ENCODE measurements around the gene CCIN.
"Not testable (repeated sequence)": the region's sequence is repeated elsewhere in the genome, so short reads cannot be mapped to it uniquely, and the experiment has no call there.

CCIN gene

DNA sequence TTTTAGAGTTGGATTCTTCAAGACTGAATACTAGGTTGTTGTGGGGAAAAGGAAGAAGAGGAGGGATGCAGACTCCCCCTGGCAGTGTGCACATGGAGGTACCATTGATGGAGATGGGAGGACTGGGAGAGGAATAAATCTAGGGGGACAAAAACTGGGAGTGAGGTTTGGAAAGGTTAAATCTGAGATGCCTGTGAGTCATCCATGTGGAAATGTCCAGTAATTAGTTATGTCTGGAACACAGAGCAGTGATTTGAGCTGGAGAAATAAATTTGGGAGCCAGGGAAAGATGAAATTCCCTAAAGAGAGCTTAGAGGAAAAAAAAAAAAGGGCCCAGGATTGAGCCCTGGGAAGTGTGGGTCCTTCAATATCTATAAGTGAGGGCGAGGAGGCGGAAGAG lies 8.0 kb upstream of the CCIN start:
- no peak for DNase-seq

DNA sequence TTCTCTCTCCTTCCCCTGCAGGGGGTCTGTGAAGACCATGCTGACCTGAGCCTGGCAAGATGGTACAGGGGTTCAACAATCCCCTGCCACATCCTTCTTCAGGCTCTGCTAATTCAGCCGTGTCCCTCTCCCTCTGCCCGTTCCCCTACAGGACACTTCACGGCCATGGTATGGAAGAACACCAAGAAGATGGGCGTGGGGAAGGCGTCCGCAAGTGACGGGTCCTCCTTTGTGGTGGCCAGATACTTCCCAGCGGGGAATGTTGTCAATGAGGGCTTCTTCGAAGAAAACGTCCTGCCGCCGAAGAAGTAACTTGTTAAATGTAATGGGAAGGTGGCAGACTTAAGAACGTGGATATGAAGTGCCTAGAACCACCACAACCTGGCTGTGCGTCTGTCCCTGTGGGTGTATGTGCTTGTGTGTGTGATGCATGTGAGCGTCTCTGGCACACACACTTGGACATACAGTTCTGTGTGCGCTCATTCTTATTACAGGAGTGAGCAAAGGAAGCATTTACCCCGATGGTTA lies 6.9 kb upstream of the CCIN start:
- no peak for DNase-seq

DNA sequence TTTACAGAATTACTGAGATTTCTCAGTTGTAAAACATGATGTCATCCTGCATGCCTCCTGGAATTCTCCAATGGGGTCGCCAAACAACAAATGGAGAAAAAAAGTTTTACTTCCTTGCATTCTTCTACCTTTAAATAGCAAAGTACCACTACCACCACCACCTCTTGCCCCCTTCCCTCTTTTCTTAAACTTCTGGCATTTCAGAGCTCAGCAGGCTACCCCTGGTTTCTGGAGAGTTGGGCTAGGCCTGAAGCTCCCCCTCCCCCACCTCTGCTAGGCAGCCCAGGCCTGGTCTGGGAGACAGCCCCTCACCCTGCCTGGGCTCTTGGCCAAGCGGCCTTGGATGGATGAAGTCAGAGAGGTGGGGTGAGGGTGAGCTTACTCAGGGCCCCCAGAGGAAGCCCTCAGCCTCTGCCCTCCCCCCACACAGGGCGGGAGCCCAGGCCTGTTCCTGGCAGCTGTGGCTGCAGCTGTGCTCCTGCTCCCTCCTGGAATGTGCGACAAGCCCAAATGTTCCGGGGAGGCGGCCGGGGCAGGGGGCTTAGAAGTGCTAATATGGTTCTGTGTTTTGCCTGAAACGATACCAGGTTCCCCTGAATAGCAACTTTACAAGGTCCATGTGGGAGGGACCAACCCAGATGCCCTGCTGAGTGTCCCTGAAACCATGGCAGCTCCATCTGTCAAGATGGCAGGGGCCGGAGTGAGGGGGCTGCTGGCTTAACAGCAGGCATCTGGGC lies 6.0 kb upstream of the CCIN start:
- DNase-seq, result no peak

DNA sequence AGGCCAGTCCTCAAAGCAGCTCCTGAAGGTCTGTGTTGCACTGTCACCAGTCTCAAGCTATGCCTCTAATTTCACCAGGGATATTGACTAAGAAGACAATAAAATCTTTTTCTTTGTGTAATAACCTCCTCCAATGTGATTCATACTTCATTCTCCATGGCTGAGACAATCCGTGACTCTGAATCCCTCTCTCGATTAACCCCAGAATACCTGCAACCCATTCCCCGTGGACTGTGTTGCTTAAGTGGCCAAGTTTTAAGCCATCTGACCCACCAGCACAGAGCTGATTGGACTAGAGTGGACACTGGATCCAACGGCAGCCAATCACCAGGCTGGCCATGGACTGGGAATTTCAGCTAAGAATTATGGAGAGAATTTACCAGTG lies 5.4 kb upstream of the CCIN start:
- DNase-seq, result no peak

DNA sequence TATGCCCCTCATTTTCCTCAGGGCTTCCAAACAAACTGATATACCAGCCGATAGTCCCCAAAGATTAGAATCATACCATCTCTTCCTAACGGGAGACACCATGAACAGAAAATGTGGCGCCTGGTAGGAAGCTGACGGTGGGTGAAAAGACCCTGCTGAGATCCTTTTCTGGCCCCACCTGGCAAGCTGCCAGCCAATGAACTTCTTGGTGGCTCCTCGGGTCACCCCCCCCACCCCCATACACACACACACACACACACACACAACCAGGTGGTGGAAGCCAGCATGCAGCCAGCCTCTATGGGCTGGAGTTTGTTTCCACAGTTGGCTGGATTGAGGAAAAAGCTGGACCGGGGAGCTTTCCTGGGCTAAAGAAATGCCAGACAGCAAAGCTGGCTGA lies 4.8 kb upstream of the CCIN start:
- no peak for DNase-seq

DNA sequence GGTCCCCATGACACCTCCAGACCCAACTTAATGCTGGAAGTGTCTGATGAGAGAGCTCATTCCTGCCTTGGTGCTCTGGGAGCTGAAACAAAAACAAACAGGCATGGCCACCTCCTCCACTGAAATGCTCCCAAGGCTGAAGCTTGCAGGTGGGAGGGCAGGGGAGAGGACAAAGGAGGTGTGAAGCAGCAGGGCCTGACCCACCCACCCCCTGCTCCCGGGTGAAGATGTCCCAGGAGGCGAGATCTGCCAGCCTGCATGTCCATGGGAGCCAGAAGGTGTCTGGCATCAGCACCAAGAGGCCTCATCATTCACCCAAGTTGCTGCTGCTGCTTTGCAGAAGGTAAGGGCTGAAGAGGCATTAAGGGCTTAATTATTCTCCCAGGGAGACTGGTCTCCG lies 4.2 kb upstream of the CCIN start:
- DNase-seq, result no peak

DNA sequence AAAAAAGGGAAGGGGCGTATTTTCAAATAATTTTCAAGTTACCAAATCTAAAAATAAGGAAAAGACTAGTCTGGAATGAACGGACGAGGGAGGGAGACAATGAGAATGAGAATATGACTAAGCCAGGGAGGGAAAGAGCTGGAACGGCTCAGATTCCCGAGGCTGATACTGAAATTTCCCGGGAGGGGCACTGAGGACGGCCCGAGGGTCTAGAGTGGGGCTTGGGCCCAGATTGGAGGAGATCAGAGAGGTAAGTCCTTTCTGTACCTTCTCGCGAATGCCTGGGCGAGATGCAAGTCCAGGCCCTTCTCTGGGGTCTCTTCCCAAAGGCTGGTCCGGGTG lies 3.4 kb upstream of the CCIN start:
- DNase-seq, result no peak

DNA sequence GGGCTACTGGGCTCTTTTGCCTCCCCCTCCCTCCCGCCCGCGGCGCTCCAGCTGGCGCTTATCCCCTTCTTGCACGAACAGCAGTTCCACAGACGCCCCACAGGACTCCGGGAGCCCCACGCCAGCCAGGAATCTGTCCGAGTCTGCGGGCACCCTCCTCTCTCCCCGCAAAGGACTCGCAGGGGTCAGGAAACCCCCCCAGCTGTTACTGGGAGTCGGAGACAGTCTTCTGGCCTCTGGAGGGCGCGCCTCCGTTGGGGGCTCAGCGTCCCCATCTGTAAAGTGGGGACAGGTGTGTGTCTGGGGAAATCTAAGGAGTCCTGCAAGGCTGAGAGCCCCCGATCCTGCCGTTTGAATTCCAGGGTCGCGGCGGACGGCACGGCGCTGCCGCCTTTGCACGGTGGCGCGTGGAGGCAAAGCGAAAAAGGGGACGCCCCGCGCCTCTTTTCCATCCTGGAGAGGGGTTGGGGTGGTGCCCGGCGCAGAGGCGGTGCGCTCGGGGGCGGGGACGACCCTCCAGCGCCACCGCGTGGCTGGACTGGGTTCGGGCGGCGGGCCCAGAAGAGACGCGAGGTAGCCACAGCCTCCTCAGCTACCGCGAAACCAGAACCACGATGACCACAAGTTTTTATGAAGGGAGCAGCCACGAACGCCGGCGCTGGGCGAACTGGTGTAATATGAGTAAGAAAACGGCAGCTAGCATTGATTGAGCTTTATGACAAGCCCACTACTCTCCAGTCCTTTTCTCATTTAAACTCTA lies 2.8 kb upstream of the CCIN start:
- DNase-seq, result peak; percentile 74

DNA sequence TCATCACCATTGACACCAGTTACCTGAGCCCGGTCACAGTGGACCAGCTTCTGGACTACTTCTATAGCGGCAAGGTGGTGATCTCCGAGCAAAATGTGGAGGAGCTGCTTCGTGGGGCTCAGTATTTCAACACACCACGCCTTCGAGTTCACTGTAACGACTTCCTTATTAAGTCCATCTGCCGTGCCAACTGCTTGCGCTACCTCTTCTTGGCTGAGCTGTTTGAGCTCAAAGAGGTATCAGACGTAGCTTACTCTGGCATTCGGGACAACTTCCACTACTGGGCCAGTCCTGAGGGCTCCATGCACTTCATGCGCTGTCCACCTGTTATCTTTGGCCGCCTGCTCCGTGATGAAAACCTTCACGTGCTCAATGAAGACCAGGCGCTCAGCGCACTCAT lies 520 bp downstream of the CCIN start:
- DNase-seq, result no peak

DNA sequence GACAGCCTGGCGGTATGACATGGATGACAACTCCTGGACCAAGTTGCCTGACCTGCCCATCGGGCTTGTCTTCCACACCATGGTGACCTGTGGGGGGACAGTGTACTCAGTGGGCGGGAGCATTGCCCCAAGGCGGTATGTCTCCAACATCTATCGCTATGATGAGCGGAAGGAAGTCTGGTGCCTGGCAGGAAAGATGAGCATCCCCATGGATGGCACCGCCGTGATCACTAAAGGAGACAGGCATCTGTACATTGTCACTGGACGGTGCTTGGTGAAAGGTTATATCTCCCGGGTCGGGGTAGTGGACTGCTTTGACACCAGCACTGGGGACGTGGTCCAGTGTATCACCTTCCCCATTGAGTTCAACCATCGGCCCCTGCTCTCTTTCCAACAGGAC lies 1.3 kb downstream of the CCIN start:
- DNase-seq, result no peak

DNA sequence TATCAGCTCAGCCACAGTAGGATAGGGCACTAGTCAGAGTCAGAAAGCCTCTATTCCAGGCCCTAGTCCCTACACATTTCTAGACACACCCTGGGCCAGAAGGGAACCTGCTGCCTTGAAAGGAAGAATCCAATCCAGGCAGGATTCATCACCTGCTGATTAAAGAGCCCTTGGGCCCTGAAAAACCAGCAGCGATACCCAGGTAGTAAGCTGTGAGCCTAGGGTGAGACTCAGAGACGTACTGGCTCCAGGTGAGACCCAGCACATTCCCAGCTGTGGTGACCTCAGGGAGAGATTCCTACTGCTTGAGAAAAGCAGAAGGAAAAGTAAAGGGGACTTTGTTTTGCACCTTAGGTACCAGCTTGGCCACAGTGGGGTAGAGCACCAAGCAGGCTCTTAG lies 4.7 kb downstream of the CCIN start:
- no peak for DNase-seq

DNA sequence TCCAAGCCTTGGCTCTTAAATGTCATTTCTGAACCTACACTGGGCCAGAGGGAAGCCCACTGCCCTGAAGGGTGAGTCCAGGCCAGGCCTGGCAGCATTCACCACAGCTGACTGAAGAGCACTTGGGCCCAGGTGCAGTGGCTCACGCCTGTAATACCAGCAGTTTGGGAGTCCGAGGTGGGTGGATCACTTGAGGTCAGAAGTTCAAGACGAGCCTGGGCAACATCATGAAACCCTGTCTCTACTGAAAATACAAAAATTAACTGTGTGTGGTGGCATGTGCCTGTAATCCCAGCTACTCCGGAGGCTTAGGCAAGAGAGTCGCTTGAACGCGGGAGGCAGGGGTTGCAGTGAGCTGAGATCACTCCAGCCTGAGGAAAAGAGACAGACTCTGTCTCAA lies 5.1 kb downstream of the CCIN start:
- DNase-seq, result no peak

DNA sequence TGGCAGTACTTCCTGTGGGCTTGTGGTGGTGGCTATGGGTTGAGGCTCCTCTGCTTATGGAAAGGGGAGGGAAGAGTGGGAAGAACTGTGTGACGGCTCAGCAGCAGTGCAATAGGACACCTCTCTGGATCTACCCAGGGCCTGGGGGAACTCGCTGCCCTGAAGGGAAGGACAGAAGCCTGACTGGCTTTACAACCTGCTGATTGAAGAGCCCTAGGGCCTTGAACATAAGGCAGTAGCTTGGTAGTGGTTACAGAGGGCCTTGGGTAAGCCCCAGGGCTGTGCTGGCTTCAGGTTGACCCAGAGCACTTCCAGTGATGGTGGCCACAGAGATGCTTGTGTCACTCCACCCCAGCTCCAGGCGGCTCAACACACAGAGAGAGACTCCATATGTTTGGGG lies 5.5 kb downstream of the CCIN start:
- no peak for DNase-seq

DNA sequence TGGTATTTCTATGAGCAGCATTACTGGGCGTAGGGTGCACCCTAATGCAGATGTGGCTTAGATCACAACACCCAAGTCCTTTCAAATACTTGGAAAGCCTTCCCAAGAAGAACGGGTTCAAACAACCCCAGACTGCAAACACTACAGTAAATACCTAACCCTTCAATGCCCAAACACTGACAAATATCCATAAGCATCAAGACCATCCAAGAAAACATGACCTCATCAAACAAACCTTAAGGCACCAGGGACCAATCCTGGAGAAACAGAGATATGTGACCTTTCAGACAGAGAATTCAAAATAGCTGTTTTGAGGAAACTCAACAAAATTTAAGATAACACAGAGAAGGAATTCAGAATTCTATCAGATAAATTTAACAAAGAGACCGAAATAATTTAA lies 6.0 kb downstream of the CCIN start:
- not testable (repeated sequence) for DNase-seq

DNA sequence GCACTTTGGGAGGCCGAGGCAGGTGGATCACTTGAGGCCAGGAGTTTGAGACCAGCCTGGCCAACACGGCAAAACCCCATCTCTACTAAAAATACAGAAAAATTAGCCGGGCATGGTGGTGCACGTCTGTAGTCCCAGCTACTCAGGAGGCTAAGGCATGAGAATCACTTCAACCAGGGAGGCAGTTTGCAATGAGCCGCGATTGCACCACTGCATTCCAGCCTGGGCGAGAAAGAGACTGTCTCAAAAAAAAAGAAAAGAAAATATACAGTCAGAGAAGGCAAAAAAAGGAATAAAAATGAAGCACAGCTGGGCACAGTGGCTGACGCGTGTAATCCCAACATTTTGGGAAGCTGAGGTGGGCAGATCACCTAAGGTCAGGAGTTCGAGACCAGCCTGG lies 7.3 kb downstream of the CCIN start:
- DNase-seq, result not testable (repeated sequence)

DNA sequence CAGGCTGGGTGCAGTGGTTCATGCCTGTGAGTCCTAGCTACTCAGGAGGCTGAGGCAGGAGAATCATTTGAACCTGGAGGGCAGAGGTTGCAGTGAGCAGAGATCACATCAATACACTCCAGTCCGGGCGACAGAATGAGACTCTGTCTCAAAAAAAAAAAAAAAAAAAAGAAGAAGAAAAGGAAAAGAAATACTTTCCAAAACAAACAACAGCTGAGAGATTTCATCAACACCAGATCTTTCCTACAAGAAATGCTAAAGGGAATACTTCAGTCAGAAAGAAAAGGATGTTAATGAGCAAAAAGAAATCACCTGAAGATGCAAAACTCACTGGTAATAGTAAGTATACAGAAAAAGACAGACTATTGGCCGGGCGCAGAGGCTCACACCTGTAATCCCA lies 8.4 kb downstream of the CCIN start:
- no peak for DNase-seq

DNA sequence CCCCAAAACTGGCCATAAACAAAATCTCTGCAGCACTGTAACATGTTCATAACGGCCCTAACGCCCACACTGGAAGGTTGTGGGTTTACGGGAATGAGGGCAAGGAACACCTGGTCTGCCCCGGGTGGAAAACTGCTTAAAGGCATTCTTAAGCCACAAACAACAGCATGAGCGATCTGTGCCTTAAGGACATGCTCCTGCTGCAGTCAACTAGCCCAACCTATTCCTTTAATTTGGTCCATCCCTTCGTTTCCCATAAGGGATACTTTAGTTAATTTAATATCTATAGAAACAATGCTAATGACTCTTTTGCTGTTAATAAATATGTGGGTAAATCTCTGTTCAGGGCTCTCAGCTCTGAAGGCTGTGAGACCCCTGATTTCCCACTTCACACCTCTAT lies 11.1 kb downstream of the CCIN start:
- not testable (repeated sequence) for DNase-seq

DNA sequence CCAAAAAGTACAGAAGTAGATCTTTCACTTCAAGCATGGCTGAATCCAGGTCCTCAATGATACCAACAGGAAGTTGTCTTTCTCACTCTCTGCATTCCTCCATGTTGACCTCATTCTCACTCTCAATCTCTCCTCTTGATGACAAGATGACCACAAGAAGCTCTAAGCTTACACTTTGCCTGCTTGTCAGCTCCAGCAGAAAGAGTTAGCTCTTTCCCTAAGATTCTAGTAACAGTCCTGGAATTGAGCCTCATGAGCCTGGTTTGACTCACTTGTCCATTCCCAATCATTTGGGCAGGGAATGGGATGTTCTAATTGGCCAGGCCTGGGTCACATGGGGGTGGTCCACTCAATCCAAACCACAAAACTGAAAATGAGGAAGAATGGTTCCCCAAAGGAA lies 18.2 kb downstream of the CCIN start:
- DNase-seq, result no peak

DNA sequence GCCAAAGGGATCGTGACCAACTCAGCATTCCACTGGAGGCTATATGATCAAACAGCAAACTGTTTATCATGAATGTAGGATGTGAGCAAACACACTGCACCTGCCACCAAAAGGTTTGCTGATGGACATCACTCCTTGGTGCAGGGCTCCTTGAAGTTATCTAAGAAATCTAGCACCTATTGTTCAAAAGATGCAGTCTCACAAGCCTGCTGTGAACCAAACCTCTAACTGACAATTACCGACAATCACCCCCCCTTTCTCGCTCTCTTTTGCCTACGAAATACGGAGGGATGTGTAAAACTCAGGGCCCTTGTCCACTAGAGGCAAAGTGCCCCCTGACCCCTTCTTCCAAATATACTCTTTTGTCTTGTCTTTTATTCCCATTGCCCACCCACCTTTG lies 19.0 kb downstream of the CCIN start:
- no peak for DNase-seq

DNA sequence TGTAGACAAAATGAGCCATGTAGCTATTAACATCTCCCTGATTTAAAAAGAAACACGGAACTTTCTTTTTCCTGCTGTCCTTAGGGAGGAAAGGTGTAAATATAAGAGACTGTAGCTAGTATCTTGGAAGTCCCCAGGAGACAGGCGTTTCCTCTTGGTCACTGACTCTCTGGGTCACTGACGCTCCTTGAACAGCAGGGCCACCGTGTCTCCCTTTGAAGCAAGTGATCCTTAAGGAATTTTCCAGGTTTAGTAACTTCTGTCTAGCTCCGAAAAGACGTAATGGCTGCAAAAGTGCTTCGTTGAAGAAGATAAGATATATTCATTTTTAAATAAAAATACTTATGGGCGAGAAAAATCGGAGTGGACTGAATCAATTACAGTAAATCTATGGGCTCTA lies 20.8 kb downstream of the CCIN start:
- DNase-seq, result no peak

DNA sequence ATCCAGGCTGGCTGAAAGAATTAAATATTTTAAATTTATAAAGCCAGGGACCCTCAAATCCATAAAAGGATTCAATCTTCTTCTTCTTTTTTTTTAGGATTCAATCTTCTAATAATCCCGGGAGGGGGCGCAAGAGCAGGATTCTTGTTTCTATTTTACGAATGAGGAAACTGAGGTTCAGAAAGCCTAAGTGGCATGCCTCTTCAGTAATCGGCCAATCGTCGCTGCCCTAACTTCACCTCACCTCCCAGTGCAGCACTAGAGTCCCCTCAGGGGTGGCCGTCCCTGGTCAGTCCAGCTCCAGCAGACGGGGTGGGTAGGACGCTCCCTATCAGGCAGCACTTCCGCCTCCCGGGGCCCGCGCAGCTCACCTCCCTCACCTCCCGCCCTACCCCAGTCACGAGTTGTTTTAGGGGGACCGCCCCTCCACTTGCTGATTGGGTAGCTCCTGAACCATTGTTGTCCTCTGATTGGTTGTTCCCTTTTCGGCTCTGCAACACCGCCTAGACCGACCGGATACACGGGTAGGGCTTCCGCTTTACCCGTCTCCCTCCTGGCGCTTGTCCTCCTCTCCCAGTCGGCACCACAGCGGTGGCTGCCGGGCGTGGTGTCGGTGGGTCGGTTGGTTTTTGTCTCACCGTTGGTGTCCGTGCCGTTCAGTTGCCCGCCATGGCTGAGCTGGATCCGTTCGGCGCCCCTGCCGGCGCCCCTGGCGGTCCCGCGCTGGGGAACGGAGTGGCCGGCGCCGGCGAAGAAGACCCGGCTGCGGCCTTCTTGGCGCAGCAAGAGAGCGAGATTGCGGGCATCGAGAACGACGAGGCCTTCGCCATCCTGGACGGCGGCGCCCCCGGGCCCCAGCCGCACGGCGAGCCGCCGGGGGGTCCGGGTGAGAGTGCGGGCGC lies 21.5 kb downstream of the CCIN start, which contains the start of gene CLTA:
Gene CLTA (plus strand): TSS at position 534 of the 902 bp plus-strand sequence. CDS start 136 bp downstream, at position 670.
- peak; percentile 87 for DNase-seq

DNA sequence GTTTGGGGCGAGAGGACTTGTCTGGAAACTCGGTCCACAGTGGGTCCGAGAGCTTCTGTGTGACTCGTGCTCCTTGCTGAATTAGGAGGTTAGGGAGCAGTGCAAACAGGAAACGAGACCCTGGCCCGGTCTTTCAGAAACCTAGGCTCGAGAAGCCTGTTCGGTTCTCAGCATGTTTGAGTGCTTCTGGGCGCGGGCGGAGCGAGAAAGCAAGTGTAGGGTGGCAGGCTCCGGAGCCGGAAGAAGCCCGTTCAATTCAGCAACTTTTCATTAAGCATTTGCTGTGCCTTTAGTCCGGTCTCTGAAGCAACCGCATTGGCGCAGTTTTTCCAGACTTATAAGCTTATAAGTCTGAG lies 22.1 kb downstream of the CCIN start:
- DNase-seq, result peak; percentile 31

DNA sequence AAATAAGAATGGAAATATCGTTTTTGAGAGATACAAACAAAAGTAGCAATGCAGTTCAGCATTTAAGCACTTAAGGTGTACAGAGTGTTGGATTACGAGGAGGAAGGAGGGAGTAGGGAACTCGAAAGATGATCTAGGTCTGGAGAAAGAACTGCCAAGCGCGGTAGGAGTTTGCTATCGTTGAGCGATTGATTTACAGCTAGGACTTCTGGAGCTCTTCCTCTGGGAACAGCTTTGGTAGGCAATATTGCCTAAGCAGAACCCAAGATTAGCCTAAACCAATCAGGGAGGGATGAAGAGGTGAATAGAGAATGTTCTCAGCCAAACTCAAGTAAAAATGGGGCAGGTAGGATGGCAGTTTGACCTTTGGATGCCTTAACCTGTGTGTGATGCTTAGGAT lies 22.5 kb downstream of the CCIN start:
- DNase-seq, result no peak

DNA sequence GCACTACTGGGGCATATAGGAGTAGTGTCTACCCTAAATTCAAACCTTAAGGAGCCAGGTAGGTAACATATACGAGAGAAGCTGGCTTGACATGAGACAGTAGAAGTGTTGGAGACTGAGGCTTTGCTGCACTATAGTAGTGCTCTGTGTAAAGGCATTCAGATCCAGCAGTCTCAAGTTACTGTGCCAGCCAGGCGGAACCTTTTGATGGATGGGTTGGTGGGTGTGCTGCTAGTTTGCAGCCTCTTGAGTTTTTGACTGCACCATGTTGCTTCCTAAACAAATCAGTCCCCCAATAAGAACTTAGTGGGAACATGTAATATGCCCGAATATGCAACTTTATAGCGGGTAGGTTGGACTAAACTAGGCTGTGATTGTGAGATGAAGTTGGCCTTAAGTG lies 23.0 kb downstream of the CCIN start:
- DNase-seq, result no peak

All from activated CD4-positive, alpha-beta T cell treated with anti-CD3 and anti-CD28 coated beads for 1 hour (primary cell).